Coronary artery (tissue), 2 donors: ENCODE measurements around the gene GPR160.

Experiments used
- DNase-seq: peaks from one replicate; pipeline ENCODE4 v3.0.0-alpha.2; 2017; ENCODE audit warnings: low spot score
- H3K27ac ChIP-seq, 2 donors: fragments of 200-600 bp; sonication (generic); one replicate each; pipeline ENCODE4 v1.5.1; 2016 to 2019
- H3K4me3 ChIP-seq: fragments of 200-600 bp; sonication (generic); 2 replicates; pipeline ENCODE4 v1.5.1; 2016; ENCODE audit warnings: mild to moderate bottlenecking, moderate library complexity
- TF ChIP-seq, protein P1 (sequence below): fragments of 200-600 bp; sonication (generic); IDR thresholded peaks from one replicate; pipeline ENCODE4 v1.5.1; 2019; ENCODE audit warnings: antibody characterized with exemption

The GPR160 gene

GRCh38 chr3:169999433-169999832, 38.4 kb upstream of the GPR160 start:
- no peak for DNase-seq
- Histone ChIP-seq H3K4me3 (no peak overlapping the region), H3K27ac (no peak overlapping the region)
- TF ChIP-seq, protein P1, sequence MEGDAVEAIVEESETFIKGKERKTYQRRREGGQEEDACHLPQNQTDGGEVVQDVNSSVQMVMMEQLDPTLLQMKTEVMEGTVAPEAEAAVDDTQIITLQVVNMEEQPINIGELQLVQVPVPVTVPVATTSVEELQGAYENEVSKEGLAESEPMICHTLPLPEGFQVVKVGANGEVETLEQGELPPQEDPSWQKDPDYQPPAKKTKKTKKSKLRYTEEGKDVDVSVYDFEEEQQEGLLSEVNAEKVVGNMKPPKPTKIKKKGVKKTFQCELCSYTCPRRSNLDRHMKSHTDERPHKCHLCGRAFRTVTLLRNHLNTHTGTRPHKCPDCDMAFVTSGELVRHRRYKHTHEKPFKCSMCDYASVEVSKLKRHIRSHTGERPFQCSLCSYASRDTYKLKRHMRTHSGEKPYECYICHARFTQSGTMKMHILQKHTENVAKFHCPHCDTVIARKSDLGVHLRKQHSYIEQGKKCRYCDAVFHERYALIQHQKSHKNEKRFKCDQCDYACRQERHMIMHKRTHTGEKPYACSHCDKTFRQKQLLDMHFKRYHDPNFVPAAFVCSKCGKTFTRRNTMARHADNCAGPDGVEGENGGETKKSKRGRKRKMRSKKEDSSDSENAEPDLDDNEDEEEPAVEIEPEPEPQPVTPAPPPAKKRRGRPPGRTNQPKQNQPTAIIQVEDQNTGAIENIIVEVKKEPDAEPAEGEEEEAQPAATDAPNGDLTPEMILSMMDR, result no peak

DNA sequence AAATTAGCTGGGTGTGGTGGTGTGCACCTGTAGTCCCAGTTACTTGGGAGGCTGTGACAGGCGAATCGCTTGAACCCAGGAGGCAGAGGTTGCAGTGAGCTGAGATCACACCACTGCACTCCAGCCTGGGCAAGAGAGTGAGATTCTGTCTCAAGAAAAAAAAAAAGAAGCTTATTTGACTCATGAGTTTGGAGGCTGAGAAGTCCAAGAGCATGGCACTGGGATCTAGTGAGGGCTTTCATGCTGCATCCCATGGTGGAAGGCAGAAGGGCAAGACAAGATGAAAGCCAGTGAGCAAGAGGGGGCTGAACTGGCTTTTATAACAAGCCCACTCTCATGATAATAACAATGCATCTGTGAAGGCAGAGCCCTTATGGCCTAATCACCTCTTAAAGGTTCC, 37.7 kb upstream of the GPR160 start:
- no peak overlapping the region for H3K4me3 ChIP-seq
- no peak for DNase-seq
- no peak overlapping the region for H3K27ac ChIP-seq
- TF ChIP-seq, protein P1, result no peak

- H3K4me3 ChIP-seq, result no peak overlapping the region
- no peak for DNase-seq
- no peak overlapping the region for H3K27ac ChIP-seq
- TF ChIP-seq, protein P1, result no peak
Measured at GRCh38 chr3:170002231-170002630, 35.6 kb upstream of the GPR160 start.

GRCh38 chr3:170002879-170003278, 34.9 kb upstream of the GPR160 start:
- Histone ChIP-seq H3K27ac (no peak overlapping the region), H3K4me3 (no peak overlapping the region)
- no peak for DNase-seq
- TF ChIP-seq, protein P1, result no peak

DNA sequence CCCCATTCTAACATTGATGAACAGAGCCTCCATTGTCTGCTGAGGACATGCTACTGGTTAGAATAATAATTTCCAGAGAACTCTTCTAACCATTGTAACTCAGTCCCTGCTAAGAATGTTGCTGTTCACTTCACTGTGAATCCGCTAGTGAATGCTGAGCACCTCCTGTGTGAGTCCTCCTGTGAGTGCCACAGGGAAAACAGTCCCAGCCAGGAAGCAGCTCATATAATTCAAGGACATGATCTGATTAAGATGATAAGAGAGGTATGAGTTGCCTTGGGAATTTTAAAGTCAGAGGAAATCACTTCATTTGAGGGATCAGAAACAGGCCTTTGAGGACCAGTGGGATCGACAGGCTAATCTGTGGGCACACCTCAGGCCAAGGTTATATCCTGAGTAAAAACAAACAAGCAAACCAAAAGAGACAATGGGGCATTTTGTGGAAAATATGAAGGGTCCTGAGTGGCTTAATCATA, 33.9 kb upstream of the GPR160 start:
- Histone ChIP-seq H3K4me3 (no peak overlapping the region), H3K27ac (no peak overlapping the region)
- TF ChIP-seq, protein P1, result no peak
- DNase-seq, result no peak

GRCh38 chr3:170007031-170007663, 30.6 kb upstream of the GPR160 start:
- DNase-seq, result no peak
- Histone ChIP-seq H3K4me3 (no peak overlapping the region), H3K27ac (no peak overlapping the region)
- TF ChIP-seq, protein P1, result no peak

DNA sequence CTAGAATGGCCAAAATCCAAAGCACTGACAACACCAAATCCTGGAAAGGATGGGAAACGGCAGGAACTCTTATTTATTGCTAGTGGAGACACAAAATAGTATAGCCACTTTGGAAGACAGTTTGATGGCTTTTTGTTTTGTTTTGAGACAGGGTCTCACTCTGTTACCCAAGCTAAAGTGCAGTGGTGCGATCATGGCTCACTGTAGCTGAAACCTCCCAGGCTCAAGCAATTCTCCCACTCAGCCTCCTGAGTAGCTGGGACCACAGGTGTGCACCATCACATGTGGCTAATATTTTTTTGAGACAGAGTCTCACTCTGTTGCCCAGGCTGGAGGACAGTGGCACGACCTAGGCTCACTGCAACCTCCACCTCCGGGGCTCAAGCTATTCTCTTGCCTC, 27.3 kb upstream of the GPR160 start:
- Histone ChIP-seq H3K4me3 (no peak overlapping the region), H3K27ac (no peak overlapping the region)
- TF ChIP-seq, protein P1, result no peak
- DNase-seq, result no peak
